ENCODE results near the gene PSMC4. TPM values are rescaled to one million over a fixed set of nuclear protein-coding genes. Genes with fewer than 3 reads are reported as not detected.

Gene PSMC4
- total RNA-seq, 1 donor from 2014 or later = 118 TPM

DNA sequence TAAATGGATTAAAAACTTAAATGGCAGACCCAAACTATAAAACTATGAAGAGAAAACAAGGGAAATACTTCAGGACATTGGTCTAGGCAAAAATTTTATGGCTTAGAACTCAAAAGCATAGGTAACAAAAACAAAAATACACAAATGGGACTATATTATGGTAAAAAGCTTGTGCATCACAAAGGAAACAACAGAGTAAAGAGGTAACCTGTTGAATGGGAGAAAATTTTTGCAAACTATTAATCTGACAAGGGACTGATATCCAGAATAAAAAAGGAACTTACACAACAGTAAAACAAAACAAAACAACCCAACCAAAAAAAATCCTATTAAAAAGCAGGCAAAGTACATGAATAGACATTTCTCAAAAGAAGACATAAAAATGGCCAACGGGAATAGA is 16.6 kb downstream of the PSMC4 start:
- Mint-ChIP-seq H3K9me3 (peaks cover 25% of the 10 kb centered on the region), H3K4me3 (no peak overlapping the region)
- TF ChIP-seq, protein P1, sequence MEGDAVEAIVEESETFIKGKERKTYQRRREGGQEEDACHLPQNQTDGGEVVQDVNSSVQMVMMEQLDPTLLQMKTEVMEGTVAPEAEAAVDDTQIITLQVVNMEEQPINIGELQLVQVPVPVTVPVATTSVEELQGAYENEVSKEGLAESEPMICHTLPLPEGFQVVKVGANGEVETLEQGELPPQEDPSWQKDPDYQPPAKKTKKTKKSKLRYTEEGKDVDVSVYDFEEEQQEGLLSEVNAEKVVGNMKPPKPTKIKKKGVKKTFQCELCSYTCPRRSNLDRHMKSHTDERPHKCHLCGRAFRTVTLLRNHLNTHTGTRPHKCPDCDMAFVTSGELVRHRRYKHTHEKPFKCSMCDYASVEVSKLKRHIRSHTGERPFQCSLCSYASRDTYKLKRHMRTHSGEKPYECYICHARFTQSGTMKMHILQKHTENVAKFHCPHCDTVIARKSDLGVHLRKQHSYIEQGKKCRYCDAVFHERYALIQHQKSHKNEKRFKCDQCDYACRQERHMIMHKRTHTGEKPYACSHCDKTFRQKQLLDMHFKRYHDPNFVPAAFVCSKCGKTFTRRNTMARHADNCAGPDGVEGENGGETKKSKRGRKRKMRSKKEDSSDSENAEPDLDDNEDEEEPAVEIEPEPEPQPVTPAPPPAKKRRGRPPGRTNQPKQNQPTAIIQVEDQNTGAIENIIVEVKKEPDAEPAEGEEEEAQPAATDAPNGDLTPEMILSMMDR (conservative IDR thresholded peaks at IDR 0.05) = no peak

DNA sequence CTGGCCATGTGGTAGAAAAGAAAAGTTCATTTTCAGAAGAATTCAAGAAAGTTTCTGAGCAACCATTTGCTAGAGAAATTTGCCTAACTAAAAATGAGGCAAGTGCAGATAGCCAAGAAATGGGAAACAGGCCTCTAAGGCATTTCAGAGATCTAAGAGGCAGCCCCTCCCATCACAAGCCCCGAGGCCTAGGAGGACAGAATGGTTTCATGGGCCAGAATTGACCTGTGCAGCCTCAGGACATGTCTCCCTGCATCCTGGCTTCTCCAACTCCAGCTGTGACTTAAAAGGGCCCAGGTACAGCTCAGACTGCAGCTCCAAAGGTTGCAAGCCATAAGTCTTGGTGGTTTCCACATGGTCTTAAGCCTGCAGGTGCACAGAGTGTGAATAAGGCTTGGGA is 22.6 kb downstream of the PSMC4 start:
- H3K36me3 Mint-ChIP-seq (ENCODE audit: low read depth) = peaks cover 31% of the 10 kb centered on the region
- H3K27ac Mint-ChIP-seq (ENCODE audit: unreplicated experiment) = no peak overlapping the region
- H3K27me3 Mint-ChIP-seq (ENCODE audit: low read depth) = no peaks in the 10 kb centered on the region
- H3K4me1 Mint-ChIP-seq = peaks cover 30% of the 10 kb centered on the region
- peaks cover 11% of the 10 kb centered on the region for H3K9me3 Mint-ChIP-seq
- no peak overlapping the region for H3K4me3 Mint-ChIP-seq
- no peak for DNase-seq (ENCODE audit: low read depth, low spot score)
- TF ChIP-seq, protein P1 (conservative IDR thresholded peaks at IDR 0.05) = no peak

More for the DNA sequence above, 16.6 kb downstream of the PSMC4 start:
- Mint-ChIP-seq H3K27me3 (ENCODE audit: low read depth) (no peaks in the 10 kb centered on the region), H3K27ac (ENCODE audit: unreplicated experiment) (no peak overlapping the region), H3K4me1 (no peaks in the 10 kb centered on the region), H3K36me3 (ENCODE audit: low read depth) (peaks cover 55% of the 10 kb centered on the region)
- no peak for DNase-seq (ENCODE audit: low read depth, low spot score)

DNA sequence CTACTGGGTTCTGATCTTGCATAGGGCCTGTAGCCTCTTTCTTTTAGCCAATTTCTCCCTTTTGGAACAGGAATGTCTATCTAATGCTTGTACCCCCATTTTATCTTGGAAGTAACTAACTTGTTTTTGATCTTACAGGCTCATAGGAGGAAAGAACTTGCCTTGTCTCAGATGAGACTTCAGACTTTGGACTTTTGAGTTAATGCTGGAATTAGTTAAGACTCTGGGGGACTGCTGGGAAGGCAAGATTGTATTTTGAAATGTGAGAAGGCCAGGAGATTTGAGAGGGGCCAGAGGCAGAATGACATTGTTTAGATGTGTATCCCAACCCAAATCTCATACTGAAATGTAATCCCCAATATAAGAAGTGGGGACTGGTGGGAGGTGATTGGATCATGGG is 23.4 kb downstream of the PSMC4 start:
- TF ChIP-seq, protein P1 (conservative IDR thresholded peaks at IDR 0.05) = no peak
- no peak for DNase-seq (ENCODE audit: low read depth, low spot score)
- Mint-ChIP-seq H3K4me1 (peaks cover 30% of the 10 kb centered on the region), H3K9me3 (peaks cover 11% of the 10 kb centered on the region), H3K27ac (ENCODE audit: unreplicated experiment) (no peak overlapping the region), H3K36me3 (ENCODE audit: low read depth) (peaks cover 27% of the 10 kb centered on the region), H3K27me3 (ENCODE audit: low read depth) (no peaks in the 10 kb centered on the region), H3K4me3 (peak overlapping the region; percentile 76)

DNA sequence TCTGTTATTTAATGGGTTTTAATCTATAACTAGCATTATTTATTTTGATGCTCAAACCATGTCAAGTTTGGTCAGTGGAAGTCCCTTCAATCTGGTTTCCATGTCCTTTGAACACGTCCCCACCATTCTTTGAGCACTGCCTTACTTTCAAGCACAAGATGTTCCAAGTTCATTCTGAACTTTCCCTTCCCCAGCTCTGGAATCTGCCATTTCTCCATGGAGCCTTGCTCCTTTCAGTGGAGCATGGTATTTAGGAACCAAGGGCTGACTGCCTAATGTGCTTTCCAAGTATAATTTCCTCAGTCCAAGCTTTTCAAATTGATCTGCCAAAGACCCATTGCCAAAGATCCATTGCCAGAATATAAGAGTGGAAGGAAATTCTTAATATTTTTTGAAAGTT is 24.8 kb downstream of the PSMC4 start:
- TF ChIP-seq, protein P1 (conservative IDR thresholded peaks at IDR 0.05) = no peak
- Mint-ChIP-seq H3K27me3 (ENCODE audit: low read depth) (no peaks in the 10 kb centered on the region), H3K27ac (ENCODE audit: unreplicated experiment) (no peak overlapping the region), H3K4me3 (peak overlapping the region; percentile 83), H3K9me3 (peaks cover 9% of the 10 kb centered on the region), H3K4me1 (peaks cover 30% of the 10 kb centered on the region), H3K36me3 (ENCODE audit: low read depth) (peaks cover 22% of the 10 kb centered on the region)
- DNase-seq (ENCODE audit: low read depth, low spot score) = no peak

DNA sequence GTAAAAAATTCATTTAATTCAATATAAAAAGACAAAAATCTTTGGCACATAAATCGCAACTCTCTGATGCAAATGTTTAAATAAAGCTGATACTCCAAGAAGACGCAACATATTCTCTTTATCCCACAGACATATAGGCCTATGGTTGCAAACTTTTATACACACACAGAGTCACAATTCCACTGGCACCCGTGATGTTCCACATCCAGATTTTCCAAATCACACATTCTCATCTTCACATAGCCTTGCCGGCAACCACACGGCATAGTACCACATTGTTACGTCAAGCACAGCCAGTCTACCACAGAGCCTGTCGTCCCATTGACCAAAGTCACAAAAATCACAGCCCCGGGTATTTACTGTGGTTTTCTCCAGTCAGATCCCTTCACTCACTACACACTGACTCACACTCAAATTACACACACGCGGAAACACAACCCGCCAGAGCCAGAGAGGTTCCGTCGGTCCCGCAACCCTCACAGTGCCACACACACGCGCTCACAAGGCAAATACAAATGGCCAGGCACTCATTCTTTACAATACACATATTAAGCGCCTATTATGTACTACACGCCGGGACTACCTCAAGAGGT is 25.3 kb downstream of the PSMC4 start:
- TF ChIP-seq, protein P1 (conservative IDR thresholded peaks at IDR 0.05) = no peak
- H3K36me3 Mint-ChIP-seq (ENCODE audit: low read depth) = peaks cover 22% of the 10 kb centered on the region
- peak; percentile 12 for DNase-seq (ENCODE audit: low read depth, low spot score)
- peak overlapping the region; percentile 90 for H3K27ac Mint-ChIP-seq (ENCODE audit: unreplicated experiment)
- H3K9me3 Mint-ChIP-seq = peaks cover 9% of the 10 kb centered on the region
- H3K4me3 Mint-ChIP-seq = peak overlapping the region; percentile 91
- no peaks in the 10 kb centered on the region for H3K27me3 Mint-ChIP-seq (ENCODE audit: low read depth)
- H3K4me1 Mint-ChIP-seq = peaks cover 30% of the 10 kb centered on the region
